Activated CD4-positive, alpha-beta T cell treated with anti-CD3 and anti-CD28 coated beads, Interleukin-2, Interleukin-4, amounts not matched to agents 100 ng/mL and 50 ng/mL, durations not matched to agents 16 hours and 8 hours (primary cell): ENCODE data around the gene KLKB1.
A peak's percentile ranks its signal among the peaks of the same experiment; 100 is the strongest.

ENCODE experiments used
- DNase-seq: peaks from one replicate; pipeline ENCODE4 v3.0.0-alpha.2; 2020; ENCODE audit warnings: low spot score

KLKB1 gene

GRCh38 chr4:186227221-186227620, at the start of gene KLKB1:
TSS of gene KLKB1 (plus strand) at chr4:186227507. CDS start at chr4:186228196, 689 bp downstream.
- DNase-seq, result no peak

GRCh38 chr4:186188107-186188506, 39.2 kb upstream of the KLKB1 start:
- no peak for DNase-seq

GRCh38 chr4:186189656-186190055, 37.7 kb upstream of the KLKB1 start:
- DNase-seq, result no peak

- DNase-seq, result peak; percentile 22
Observed at GRCh38 chr4:186190581-186191199, 36.6 kb upstream of the KLKB1 start.

GRCh38 chr4:186191200-186192065, 35.9 kb upstream of the KLKB1 start, which contains the start of gene CYP4V2:
TSS of gene CYP4V2 (plus strand) at chr4:186191567. CDS start at chr4:186191824, 257 bp downstream.
- peak; percentile 90 for DNase-seq

GRCh38 chr4:186192066-186192612, 35.2 kb upstream of the KLKB1 start:
- peak; percentile 50 for DNase-seq

- no peak for DNase-seq
Observed at GRCh38 chr4:186193851-186194250, 33.5 kb upstream of the KLKB1 start.

- DNase-seq, result no peak
Observed at GRCh38 chr4:186196063-186196462, 31.2 kb upstream of the KLKB1 start.

- DNase-seq, result no peak
Observed at GRCh38 chr4:186200516-186200915, 26.8 kb upstream of the KLKB1 start.

GRCh38 chr4:186201010-186201409, 26.3 kb upstream of the KLKB1 start:
- no peak for DNase-seq

- DNase-seq, result peak; percentile 63
Observed at GRCh38 chr4:186201535-186202230, 25.6 kb upstream of the KLKB1 start.

- DNase-seq, result no peak
Observed at GRCh38 chr4:186202490-186203140, 24.7 kb upstream of the KLKB1 start.

GRCh38 chr4:186203406-186203805, 23.9 kb upstream of the KLKB1 start:
- DNase-seq, result no peak

- peak; percentile 62 for DNase-seq
Observed at GRCh38 chr4:186204103-186204559, 23.2 kb upstream of the KLKB1 start.

GRCh38 chr4:186204686-186205085, 22.6 kb upstream of the KLKB1 start:
- no peak for DNase-seq

- no peak for DNase-seq
Observed at GRCh38 chr4:186205156-186205555, 22.2 kb upstream of the KLKB1 start.

- no peak for DNase-seq
Observed at GRCh38 chr4:186216465-186217024, 10.8 kb upstream of the KLKB1 start.

- no peak for DNase-seq
Observed at GRCh38 chr4:186217733-186218293, 9.5 kb upstream of the KLKB1 start.

GRCh38 chr4:186221624-186222023, 5.7 kb upstream of the KLKB1 start:
- DNase-seq, result no peak

- DNase-seq, result no peak
Observed at GRCh38 chr4:186225848-186226247, 1.5 kb upstream of the KLKB1 start.
